Prostate gland (tissue), 2 donors: ENCODE data around the gene SNED1.

Experiments
- CTCF ChIP-seq, 4 experiments: fragments of 200-600 bp in 2 of 4; fragments of 450-650 bp in 2 of 4; sonication (generic) in 2 of 4; IDR thresholded peaks; 1 replicate in 3 of 4; 2 replicates in 1 of 4; pipeline ENCODE4 v1.5.1; 2016 to 2019; ENCODE audit warnings: antibody characterized with exemption in 4 of 4, mild to moderate bottlenecking in 2 of 4, moderate library complexity in 2 of 4
- POLR2A ChIP-seq: fragments of 450-650 bp; IDR thresholded peaks from one replicate; pipeline ENCODE4 v1.6.1; 2016; ENCODE audit warnings: antibody characterized with exemption, mild to moderate bottlenecking
- POLR2AphosphoS5 ChIP-seq: sonication (generic); formaldehyde crosslinking; IDR thresholded peaks from one replicate; pipeline ENCODE4 v1.6.1; 2017; ENCODE audit warnings: antibody characterized with exemption

- TF ChIP-seq POLR2AphosphoS5 (no peak), CTCF (IDR thresholded peaks at IDR 0.05) (no peak), POLR2A (no peak)
These were observed 133.1 kb downstream of the SNED1 start for GRCh38 chr2:241131531-241131930.
